ENCODE measurements around the gene FBXW5.

FBXW5 gene

DNA sequence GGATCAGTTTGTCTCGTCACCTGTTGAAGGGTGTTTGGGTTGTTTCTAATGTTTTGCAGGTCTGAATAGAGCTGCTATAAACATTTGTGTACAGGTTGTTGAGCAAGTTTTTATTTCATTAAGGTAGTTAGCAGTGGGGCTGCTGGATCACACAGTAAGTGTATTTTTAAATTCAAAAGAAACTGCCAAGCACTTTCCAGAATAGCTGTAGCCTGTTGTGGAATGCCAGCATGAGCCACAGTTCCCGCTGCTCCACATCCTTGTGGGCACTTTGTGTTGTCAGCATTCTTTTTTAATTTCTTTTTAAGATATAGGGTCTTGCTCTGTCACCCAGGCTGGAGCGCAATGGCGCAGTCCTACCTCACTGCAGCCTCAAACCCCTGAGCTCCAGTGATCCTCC lies 14.5 kb downstream of the FBXW5 start:
- no peak for DNase-seq (ENCODE audit: low read depth)

DNA sequence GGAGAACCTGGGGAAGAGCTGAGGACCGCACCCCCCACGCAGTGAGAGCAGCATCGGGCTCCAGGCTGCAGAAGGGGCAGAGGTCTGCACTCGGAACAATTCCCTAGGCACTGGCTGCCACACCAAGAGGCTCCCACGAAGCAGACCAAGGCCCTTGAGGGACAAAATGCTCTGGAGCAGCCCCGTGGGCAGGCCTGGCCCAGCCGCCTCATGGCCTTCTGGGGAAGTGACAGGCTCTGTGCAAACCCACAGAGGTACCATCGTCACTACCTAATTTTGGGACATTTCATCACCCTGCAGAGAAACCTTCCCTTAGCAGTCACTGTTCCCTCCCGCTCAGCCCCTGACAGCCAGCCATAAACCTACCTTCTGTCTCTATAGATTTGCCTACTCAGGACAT lies 15.9 kb downstream of the FBXW5 start:
- DNase-seq (ENCODE audit: low read depth), result no peak

DNA sequence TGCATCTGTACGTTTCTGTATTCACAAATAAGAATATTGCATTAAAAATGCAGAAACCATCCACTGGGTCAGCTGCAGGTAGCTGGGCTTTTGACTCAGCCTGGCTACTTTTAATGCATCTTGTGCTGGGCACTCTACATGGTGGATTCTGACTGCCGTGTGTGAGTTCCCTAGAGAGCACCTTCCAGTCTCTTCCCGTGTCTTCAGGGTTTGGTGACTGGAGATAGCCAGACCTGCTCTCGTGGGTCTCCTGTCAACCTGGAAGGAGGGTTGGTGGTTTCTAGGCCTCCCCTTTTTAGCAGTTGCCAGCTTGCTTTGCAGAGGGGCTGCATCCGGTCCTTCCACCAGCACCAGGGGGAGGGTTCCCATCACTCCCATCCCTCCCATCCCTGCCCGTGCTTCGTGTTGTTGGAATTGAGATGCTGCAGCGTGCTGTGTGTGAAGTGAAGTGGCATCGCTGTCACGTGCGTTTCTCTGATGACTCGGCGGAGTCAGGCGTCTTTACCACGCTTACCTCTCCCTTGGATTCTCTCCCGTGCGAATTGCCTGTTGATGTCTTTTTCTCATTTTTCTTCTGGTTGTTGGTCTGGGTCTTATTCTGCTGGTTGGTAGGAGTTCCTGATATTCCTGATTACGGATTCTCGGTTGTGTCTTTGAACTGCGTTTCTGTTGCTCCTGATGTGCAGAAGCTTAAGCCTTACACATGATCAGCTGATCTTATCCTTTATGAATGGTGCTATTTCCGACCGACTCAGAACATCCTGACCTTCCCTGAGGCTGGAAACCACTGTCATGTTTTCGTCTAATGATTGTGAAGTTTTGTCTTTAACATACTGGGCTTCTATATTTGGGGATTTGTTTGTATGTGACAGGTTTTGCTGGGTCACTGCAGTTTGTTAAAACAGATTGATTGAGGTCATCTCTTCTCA lies 16.9 kb downstream of the FBXW5 start:
- DNase-seq (ENCODE audit: low read depth), result no peak

DNA sequence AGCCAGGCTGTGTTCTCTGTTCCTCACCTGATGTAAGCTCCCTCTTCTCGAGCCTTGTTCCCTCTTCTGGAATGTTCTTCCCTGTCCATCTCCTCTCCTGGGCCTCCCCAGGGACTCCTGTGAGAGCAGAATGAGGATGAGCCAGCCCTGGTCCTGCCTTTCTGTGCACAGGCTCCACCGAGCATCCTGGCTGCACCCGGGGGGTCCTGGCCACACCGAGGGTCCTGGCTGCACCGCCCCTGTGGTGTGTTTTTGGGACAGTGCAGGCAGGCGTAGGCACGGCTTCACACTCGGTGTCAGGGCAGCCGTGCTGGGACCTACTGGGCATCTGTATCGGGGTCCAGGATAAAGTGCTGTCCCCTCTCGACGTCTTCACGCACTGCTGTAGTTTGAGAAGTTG lies 17.8 kb downstream of the FBXW5 start:
- DNase-seq (ENCODE audit: low read depth), result no peak

DNA sequence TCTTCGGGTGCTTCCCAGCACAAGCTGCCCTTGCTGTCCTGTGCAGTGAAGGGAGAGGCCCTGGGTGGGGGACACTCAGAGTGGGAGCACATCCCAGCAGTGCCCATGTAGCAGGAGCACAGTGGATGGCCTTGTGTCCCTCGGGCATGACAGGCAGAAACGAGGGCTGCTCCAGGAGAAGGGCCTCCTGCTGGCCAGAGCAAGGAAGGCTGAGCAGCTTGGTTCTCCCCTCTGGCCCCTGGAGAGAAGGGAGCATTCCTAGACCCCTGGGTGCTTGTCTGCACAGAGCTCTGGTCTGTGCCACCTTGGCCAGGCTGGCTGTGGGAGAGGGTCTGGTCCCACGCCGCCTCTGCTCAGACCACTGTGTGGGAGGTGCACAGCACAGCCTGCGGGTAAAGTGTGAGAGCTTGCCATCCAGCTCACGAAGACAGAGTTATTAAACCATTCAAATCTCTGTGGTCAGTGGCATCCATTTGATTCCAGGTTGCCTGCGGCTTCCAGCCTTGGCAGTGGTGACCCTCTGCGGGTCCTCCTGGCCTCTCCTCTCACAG lies 18.3 kb downstream of the FBXW5 start:
- no peak for DNase-seq (ENCODE audit: low read depth)

DNA sequence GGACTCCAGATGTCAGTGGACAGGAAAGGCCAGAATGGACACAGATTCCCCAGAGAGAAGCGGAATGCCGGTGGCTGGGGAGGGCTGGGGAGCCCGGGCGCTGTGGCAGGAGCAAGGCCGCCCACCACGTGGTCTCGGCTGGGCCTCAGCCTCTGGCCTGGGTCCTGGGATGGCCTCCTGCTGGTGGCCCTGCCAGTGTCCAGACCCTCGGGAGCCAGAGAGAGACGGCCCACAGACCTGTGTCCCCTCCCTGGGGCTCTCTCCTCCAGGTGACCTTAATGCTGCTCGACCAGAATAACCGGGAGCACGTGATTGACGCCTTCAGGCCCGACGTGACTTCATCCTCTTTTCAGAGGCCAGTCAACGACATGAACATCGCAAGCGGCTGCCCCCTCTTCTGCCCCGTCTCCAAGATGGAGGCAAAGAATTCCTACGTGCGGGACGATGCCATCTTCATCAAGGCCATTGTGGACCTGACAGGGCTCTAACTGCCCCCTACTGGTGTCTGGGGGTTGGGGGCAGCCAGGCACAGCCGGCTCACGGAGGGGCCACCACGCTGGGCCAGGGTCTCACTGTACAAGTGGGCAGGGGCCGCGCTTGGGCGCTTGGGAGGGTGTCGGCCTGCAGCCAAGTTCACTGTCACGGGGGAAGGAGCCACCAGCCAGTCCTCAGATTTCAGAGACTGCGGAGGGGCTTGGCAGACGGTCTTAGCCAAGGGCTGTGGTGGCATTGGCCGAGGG lies 19.0 kb downstream of the FBXW5 start:
- no peak for DNase-seq (ENCODE audit: low read depth)

DNA sequence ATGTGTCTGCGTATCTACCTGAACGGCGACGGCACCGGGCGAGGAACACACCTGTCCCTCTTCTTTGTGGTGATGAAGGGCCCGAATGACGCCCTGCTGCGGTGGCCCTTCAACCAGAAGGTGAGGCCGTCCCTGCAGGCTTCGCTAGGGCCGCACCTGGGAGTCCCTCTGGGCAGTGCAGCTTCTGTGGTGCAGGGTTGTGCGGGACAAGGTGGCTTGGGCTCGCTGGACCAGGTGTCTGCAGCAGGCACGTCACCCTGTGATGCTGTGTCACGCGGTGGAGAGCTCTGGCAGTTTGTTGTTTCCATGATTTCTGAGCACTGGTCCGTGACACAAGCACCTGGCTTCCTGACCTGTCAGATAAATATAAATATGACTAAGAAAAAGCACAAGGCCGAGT lies 20.7 kb downstream of the FBXW5 start:
- no peak for DNase-seq (ENCODE audit: low read depth)

DNA sequence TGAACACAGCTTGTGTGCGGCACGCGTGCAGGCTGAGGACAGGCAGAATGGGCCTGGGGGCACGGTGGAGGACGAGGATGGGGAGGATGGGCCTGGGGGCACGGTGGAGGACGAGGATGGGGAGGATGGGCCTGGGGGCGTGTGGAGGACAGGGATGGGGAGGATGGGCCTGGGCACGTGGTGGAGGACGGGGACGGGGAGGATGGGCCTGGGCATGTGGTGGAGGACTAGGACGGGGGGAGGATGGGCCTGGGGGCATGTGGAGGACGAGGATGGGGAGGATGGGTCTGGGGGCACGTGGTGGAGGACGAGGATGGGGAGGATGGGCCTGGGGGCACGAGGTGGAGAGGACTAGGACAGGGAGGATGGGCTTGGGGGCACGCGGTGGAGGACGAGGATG lies 22.0 kb downstream of the FBXW5 start:
- DNase-seq (ENCODE audit: low read depth), result no peak

DNA sequence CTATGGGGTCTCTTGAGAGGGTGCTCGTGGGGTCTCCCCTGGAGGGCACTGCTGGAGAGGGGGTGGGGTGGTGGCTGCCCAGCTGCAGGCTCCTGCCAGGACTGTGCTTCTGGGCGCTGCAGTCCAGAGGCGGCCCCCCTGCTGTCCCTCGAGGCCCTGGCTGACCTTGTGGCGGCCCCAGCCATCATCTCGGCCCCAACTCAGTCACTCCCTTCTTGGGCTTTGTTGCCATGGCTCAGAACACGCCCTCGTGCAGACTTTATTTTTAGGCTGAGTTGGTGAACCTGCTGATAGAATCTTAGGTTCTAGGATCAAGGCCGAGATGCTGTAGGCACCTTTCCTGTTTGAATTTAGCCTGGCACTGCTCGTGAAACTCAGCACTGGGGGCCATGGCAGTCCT lies 22.8 kb downstream of the FBXW5 start:
- DNase-seq (ENCODE audit: low read depth), result no peak

DNA sequence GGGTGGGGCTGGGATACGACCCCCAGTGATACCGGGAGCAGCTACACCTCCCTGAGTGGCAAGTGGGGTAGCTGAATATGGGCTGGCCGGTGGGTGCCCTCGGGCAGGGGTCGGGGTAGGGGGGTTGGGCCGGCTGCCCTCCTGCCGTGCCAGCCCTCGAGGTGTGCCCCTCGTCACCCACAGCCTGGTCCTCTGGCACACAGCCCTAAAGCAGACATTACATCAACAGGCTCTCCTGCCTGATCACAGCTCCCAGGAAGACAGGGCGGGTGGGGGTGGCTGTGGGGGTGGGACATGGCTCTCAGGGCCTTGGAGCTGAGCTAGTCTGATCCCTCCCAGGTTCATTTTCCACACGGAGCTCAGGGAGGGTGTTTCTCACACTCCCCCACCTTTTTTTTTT lies 23.2 kb downstream of the FBXW5 start:
- no peak for DNase-seq (ENCODE audit: low read depth)

DNA sequence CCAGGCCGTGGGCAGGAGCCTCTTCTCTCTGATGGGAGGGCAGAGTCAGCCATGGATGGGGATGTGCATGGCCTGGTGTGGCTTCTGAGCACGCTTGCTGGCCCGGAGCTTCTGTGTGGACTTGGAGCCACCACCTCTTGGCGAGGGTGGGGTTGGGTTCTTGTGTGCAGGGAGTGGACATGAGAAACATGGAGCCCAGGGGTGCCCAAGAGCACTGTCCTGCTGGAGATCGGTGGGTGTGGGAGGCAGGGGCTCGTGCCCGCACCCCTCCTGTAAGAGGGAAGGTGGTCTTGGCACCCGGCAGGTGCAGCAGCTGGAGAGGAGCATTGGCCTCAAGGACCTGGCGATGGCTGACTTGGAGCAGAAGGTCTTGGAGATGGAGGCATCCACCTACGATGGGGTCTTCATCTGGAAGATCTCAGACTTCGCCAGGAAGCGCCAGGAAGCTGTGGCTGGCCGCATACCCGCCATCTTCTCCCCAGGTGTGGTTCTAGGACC lies 23.8 kb downstream of the FBXW5 start:
- DNase-seq (ENCODE audit: low read depth), result no peak

DNA sequence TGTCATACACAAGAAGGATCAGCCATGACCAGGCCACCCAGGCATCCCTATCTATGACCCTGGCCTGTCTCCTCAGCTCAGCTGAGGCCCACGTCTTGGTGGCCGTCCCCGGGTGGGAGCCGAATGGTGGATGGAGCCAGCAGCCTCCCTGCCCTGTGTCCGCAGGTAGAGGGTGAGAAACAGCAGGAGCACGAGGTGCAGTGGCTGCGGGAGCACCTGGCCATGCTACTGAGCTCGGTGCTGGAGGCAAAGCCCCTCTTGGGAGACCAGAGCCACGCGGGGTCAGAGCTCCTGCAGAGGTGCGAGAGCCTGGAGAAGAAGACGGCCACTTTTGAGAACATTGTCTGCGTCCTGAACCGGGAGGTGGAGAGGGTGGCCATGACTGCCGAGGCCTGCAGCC lies 24.5 kb downstream of the FBXW5 start:
- DNase-seq (ENCODE audit: low read depth), result no peak

DNA sequence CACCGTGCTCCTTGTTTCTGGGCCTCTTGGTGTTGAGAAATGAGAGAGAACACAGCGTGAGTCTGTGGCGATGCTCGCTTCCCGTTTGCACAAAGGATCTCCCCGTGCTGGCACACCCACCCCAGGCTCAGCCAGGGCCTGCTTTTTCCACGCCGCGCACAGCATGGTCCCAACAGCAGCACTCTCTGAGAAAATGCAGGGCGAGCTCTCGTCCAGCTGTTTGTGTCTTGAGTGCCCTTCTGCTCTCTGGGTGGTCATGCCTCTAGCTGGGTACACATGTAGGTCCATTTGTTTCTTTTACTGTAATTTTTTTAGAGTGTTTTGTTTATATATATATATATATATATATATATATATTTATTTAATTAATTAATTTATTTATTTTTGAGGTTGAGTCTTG lies 26.6 kb downstream of the FBXW5 start:
- DNase-seq (ENCODE audit: low read depth), result no peak

DNA sequence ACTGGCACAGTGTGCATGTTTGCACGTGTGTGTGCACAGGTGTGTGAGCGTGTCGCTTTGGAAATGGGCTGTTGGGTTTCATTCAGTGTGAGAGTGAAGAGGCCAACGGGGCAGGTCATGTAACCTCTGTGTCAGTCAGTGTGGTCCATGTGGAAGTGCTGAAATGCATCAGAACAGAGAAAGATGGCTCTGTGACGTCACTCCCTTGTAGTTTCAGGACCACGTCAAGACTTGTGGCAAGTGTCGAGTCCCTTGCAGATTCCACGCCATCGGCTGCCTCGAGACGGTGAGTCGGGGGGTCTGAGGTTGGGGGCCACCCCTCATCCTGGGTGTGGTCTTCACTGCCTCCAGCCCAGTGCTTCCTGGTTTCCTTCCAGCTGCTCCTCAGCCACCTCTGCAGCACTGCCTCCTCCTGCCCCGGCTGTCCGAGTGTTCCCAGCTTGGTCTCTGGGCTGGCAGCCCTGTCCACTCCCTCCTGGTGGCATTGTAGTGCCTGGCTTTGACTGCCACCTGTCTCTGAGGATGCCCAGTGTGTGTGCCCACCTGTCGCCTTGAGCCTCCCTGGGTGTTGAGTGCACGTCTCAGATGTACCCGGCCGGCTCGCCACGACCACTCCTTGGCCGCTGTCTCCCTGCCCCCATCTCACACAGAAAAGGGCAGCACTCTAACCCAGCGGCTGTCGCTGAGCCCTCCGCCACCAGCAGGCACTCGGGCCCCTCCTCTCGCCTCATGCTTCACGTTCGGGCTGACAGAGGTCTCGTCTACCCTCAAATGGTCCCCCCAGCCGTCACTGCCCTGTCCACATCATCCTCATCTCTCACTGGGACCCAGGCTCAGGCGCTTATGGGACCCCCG lies 28.0 kb downstream of the FBXW5 start:
- no peak for DNase-seq (ENCODE audit: low read depth)

DNA sequence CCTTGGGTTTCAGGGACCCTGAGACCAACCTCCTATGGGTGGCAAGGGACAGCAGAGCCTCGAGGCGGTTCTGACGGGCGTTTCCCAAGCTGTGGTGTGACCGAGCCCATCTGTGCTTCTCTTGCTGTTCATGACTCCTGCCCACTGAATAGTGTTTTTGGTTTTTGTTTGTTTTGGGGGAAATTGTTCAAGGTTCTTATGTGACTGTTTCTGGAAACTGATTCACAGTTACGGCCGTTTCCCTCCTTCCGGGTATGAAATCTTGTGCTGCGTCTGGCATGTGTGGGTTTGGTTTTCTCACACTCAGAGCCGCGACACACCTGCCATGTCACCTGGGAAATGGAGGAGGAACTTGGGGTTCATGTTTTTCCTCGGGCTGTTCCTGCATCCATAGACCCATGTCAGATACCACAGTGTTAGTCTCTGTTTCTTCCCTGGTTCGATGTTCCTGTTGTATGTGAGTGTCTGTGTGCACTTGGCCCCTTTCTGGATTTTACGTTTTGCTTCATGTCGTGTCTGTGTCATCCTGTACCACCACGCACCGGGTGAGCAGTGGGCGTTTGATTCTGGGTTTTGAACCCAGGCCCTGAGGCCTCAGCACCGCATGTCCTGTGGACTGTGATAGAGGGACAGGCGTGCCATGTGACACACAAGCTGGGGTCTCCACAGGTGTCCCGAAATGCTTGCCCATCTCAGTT lies 28.8 kb downstream of the FBXW5 start:
- no peak for DNase-seq (ENCODE audit: low read depth)

DNA sequence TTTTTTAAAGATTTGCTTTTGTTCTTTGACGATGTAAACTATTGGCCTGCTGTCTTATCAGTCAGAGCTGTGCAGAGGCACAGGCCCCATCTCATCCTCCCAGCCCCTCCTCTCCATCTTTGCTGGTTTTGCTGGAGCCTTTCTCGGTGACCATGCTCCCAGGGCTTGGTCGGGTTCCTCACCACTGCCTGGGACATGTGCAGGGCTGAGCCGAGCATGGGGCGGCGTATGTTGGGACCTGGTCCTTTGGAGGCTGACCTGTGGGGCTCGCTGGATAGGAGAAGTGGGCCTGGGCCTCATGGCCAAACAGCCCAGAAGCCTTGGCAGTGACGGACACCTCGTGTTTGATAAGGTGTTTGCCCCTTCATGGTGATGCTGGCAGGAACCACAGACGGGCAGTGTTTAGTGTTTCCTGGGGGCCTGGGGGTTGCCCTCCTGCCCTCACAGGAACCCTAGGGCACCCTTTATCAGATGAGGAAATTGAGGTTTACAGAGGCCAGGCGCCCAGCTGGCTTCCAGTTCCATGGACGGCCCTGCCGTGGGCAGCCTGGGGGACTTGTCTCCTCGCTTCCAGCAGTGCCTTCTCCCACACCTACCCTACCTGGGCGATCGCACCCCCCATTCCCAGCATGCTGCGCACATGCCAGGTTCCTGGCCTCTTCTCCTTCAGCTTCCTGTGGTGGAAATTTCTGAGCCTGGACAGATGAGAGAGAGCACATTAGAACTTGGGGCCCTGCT lies 30.7 kb downstream of the FBXW5 start:
- DNase-seq (ENCODE audit: low read depth), result no peak

DNA sequence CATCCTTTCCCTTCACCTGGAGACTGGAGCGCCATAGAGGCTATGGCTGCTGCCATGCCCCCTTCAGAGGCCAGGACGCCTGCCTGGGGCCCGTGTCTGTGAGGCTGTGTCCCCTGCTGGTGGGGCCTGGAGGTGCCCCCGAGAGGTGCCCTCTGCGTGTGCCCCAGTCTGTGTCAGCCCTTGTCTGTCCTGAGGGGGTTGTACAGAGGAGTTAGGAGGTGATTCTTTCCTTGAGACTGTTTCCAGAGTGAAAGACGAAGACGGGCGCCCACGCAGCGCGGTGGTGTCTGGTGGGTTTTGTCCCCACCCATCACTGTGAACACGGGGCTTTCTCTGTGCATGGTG lies 33.7 kb downstream of the FBXW5 start:
- DNase-seq (ENCODE audit: low read depth), result no peak

DNA sequence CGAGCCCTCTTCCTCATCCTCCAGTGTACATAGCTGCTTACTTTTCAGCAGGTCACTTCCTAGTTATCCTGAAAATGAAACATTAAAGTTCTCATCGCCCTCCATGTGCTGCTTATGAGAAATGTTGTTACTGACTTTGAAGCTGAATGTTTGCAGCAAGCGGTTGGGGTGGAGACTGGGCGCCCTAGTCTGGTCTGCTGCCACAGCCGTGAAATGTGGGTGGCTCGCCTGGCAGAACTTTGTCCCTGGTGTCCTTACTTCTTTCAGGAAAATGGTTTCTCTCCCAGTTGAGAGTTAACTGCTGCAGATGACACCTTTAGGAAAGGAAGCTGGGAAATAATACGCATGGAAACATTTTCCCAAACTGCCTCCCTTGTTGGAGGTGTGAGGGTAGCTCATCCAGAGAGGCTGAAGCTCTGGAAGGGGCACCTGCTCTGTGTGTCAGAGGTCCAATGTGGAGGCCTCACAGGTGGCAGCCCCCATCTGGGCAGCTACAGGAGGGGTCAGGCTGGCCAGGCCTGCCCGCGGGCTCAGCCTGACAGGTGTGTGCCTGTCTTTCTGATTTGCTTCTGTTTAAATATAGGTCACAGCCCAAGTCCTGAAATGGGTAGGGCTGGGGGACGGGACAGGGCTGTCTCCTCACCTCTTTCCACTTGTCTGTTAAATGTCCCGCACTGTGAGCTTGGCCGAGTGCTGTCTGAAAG lies 34.2 kb downstream of the FBXW5 start:
- DNase-seq (ENCODE audit: low read depth), result no peak

DNA sequence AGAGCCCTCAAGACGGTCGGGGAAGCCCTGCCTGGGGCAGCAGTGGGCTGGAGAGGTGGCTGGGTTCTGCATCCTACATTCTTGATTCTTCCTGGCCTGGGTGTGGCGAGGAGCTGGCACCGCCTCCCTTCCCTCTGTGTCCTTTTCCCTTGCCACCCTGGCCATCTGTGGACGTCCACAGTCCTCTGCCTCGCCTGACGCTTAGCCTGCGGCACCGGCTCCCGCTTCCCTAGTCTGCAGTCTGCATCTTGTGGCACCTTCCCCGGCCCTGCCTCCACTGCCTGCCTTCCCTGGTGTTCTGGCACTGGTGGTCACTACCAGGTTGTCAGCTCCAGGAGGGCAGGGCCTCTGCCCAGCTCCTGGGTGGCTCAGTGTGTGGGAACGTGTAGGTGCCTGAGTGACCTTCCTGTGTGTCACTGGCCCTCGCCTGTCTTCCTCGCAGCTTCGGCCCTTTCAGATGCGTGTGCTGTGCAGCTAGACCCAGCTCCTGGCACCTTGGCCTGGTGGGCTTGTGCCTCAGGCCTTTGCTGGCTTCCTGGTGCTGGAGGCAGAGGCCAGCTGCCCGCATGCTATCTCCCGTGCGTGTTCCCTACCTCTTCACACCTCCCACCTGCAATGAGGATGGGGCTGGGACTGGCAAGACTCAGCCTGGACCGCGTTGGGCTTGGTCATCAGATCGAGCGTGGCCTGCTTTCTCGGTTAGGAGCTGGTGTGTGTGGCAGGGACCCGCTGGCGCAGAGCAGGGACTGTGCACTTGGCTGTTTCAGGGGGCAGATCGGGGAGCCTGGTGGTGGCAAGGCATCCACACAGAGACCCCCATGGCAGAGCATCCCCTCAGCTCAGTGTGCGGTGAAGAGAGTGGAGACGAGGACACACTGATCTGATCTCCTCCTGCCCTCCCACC lies 37.3 kb downstream of the FBXW5 start:
- no peak for DNase-seq (ENCODE audit: low read depth)
